Upper lobe of left lung (tissue), 6 donors: Measurements from ENCODE around the gene TDRD12. TPM values are rescaled to one million over a fixed set of nuclear protein-coding genes. Genes with fewer than 3 reads are reported as not detected.
"Not testable (repeated sequence)": the region's sequence is repeated elsewhere in the genome, so short reads cannot be mapped to it uniquely, and the experiment has no call there.

ENCODE experiments used
- ATAC-seq, 2 donors: fragments of 200-7000 bp; cut with Tn5 transposase; one replicate each; pipeline ENCODE4 v1.9.1; 2022; ENCODE audit warnings: mild to moderate bottlenecking in 2 of 2, moderate library complexity in 2 of 2; ENCODE audit not compliant: low FRiP score in 2 of 2
- DNase-seq, 2 donors: peaks; one replicate each; pipeline ENCODE4 v3.0.0-alpha.2; 2019 to 2020
- H3K27ac ChIP-seq, 4 donors: fragments of 200-600 bp; sonication (generic); one replicate each; pipeline ENCODE4 v1.5.1; 2016 to 2019
- H3K27me3 ChIP-seq, 4 donors: fragments of 200-600 bp; sonication (generic); one replicate each; pipeline ENCODE4 v1.5.1; 2017 to 2019
- H3K36me3 ChIP-seq, 4 donors: fragments of 200-600 bp; sonication (generic); one replicate each; pipeline ENCODE4 v1.5.1; 2016 to 2019
- H3K4me1 ChIP-seq, 4 donors: fragments of 200-600 bp; sonication (generic); one replicate each; pipeline ENCODE4 v1.5.1; 2018 to 2019
- H3K4me3 ChIP-seq, 4 donors: fragments of 200-600 bp; sonication (generic); one replicate each; pipeline ENCODE4 v1.5.1; 2017 to 2019; ENCODE audit warnings: mild to moderate bottlenecking in 2 of 4, moderate library complexity in 1 of 4
- H3K9me3 ChIP-seq, 4 donors: fragments of 200-600 bp; sonication (generic); one replicate each; pipeline ENCODE4 v1.5.1; 2018 to 2019
- CTCF ChIP-seq, 6 experiments: fragments of 450-650 bp in 4 of 6; fragments of 200-600 bp in 2 of 6; sonication (generic) in 2 of 6; IDR thresholded peaks; one replicate each; pipeline ENCODE4 v1.5.1; 2016 to 2019; ENCODE audit warnings: antibody characterized with exemption in 6 of 6
- EP300 ChIP-seq, 4 donors: sonication (generic); formaldehyde crosslinking; IDR thresholded peaks; one replicate each; pipeline ENCODE4 v1.5.1; 2017; ENCODE audit warnings: antibody characterized with exemption in 4 of 4, control low read depth in 2 of 4
- POLR2A ChIP-seq, 4 donors: fragments of 450-650 bp; IDR thresholded peaks; one replicate each; pipeline ENCODE4 v1.5.1; 2016 to 2017; ENCODE audit warnings: antibody characterized with exemption in 4 of 4, mild to moderate bottlenecking in 2 of 4
- POLR2AphosphoS5 ChIP-seq, 2 donors: sonication (generic); formaldehyde crosslinking; IDR thresholded peaks; one replicate each; pipeline ENCODE4 v1.5.1; 2017; ENCODE audit warnings: antibody characterized with exemption in 2 of 2
- WGBS, 2 donors: methylation state at CpG; one replicate each; pipeline ENCODE4 v1.1.5; 2017 to 2018; 5-methylcytosine and 5-hydroxymethylcytosine counted together
- total RNA-seq, 6 donors: library from RNA; depleted of rRNA in 4 of 6; stranded (reverse); fragments of >200 nt in 4 of 6; gene quantifications; one replicate each; pipeline versions ENCODE4 v1.1.0 to v1.2.1, GENCODE V29; 2016 to 2021
- donor health status: DM: no; HTN: no; CAD: no; lungs with moderate emphysema.
- donor health status: DM: no; HTN: yes; CAD: no; lungs with severe emphysema.

Gene TDRD12
- total RNA-seq, 6 donors from 2014 or later: 0.15 to 4.0 (median 0.38) TPM; not detected in 2

GRCh38 chr19:32828643-32829344 lies 109.2 kb downstream of the TDRD12 start:
- H3K4me1 ChIP-seq: no peaks in the 10 kb centered on the region
- WGBS, 2 donors: 77 to 90% methylated on average over 11 to 15 of the region's 15 CpGs

DNA sequence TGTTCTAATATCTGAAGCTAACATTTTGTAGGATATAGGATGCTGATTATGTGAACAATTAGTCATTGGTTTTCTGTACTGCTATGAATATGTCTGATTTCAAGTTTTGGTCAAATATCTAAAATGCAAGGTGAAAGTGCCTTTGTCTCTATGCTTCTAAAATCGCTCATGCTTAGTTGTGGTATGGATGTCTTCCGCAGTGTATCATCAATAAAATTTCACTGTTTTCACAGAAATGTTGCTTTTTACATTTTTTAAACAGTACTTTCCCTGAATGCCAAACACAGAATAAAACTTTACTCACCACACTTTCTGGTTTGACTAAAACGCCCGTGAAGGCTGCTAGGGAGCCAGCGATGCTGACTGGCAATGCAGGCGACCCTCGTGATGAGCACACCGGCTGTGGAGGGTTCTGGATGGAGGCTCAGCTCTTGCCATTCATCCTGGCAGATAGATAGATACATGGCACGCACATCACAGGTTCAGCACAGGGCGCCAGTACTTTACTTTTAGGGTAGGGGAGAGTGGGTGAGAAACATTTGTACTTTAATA lies 109.9 kb downstream of the TDRD12 start:
- no peak overlapping the region for H3K4me3 ChIP-seq

More at GRCh38 chr19:32828643-32829344, 109.2 kb downstream of the TDRD12 start:
- Histone ChIP-seq H3K4me3 (no peak overlapping the region), H3K27me3 (no peaks in the 10 kb centered on the region), H3K27ac (no peak overlapping the region), H3K9me3 (no peaks in the 10 kb centered on the region), H3K36me3 (no peaks in the 10 kb centered on the region)
- ATAC-seq (no peak), DNase-seq (peak in 1 of 2 donors; percentile 71)
- TF ChIP-seq CTCF (IDR thresholded peaks at IDR 0.05): no peak
- TF ChIP-seq POLR2AphosphoS5 (IDR thresholded peaks at IDR 0.05): no peak
- no peak for TF ChIP-seq EP300 (IDR thresholded peaks at IDR 0.05)
- TF ChIP-seq POLR2A (IDR thresholded peaks at IDR 0.05): no peak

DNA sequence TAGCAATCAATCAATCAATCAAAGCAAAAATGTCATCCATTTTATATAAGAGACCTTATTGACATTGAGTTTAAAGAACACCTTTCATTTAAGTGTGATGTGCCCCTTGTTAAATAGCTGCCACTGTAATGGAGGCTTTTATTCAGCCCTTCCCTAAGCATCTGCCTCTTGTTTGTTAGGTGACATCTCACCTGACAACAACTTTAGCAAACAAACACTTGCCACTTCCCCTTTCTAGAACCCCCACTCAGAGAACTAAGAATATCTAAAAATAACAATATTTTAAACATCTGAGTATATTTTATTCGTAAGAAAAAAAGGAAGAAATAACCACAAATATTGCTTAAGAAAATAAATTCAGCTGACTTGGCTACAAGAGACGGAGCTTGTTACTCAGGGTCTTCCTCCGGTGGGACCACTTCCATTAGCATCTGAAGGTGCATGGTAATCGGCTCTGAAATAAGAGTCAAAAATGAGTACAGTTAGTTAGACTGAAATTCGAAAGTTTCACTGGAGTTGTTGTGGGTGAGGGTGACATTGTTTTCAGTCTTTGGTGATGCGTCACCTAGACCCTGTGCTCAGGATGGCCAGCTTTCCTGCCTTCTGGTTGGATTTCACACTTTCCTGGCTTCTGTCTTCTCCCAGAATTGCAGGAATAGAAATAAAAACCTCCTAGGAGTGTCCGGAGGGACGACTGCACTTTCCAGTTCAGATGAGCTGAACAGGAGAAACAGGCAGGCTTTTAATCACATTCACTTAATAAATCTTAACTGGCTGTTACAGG lies 110.9 kb downstream of the TDRD12 start:
- WGBS, 2 donors: 79 to 83% methylated on average over 8 of the region's 8 CpGs

More for the DNA sequence above, 109.9 kb downstream of the TDRD12 start:
- no peak for DNase-seq
- H3K27ac ChIP-seq: no peak overlapping the region
- H3K9me3 ChIP-seq: no peaks in the 10 kb centered on the region
- no peaks in the 10 kb centered on the region for H3K36me3 ChIP-seq
- WGBS, 2 donors: 91 to 94% methylated on average over 10 of the region's 10 CpGs
- no peak for TF ChIP-seq POLR2AphosphoS5 (IDR thresholded peaks at IDR 0.05)
- TF ChIP-seq POLR2A (IDR thresholded peaks at IDR 0.05): no peak
- TF ChIP-seq EP300 (IDR thresholded peaks at IDR 0.05): no peak
- no peak for TF ChIP-seq CTCF (IDR thresholded peaks at IDR 0.05)
- H3K27me3 ChIP-seq: no peaks in the 10 kb centered on the region
- no peak for ATAC-seq
- H3K4me1 ChIP-seq: no peaks in the 10 kb centered on the region

DNA sequence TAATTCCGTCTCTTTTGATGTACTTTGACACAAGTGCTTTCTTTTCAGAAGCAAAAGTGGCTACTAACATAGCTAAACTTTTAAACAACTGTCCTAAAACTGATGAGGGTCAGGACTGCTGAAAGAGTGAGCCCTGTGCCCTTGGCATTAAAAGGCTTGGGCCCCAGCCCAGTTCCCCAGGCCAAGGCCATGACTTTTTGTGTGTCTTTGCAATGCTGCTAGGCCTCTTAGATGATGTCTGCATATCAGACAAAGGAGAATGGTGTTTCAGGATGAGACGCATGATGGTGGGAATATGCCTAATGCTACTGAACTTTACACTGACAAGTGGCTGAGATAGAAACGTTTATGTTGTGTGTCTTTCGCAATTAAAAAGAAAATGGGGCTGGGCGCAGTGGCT lies 112.0 kb downstream of the TDRD12 start:
- H3K4me3 ChIP-seq: no peak overlapping the region
- no peaks in the 10 kb centered on the region for H3K27me3 ChIP-seq
- H3K27ac ChIP-seq: no peak overlapping the region
- no peaks in the 10 kb centered on the region for H3K4me1 ChIP-seq
- WGBS, 2 donors: 77 to 91% methylated on average over 5 of the region's 5 CpGs
- ATAC-seq (no peak), DNase-seq (no peak)
- no peaks in the 10 kb centered on the region for H3K9me3 ChIP-seq
- no peak for TF ChIP-seq POLR2AphosphoS5 (IDR thresholded peaks at IDR 0.05)
- no peak for TF ChIP-seq EP300 (IDR thresholded peaks at IDR 0.05)
- no peak for TF ChIP-seq CTCF (IDR thresholded peaks at IDR 0.05)
- no peak for TF ChIP-seq POLR2A (IDR thresholded peaks at IDR 0.05)
- H3K36me3 ChIP-seq: no peaks in the 10 kb centered on the region

More for the DNA sequence above, 110.9 kb downstream of the TDRD12 start:
- no peak overlapping the region for H3K27ac ChIP-seq
- ATAC-seq (no peak), DNase-seq (no peak)
- H3K4me1 ChIP-seq: no peaks in the 10 kb centered on the region
- no peaks in the 10 kb centered on the region for H3K27me3 ChIP-seq
- no peaks in the 10 kb centered on the region for H3K9me3 ChIP-seq
- no peak overlapping the region for H3K4me3 ChIP-seq
- H3K36me3 ChIP-seq: no peaks in the 10 kb centered on the region
- no peak for TF ChIP-seq CTCF (IDR thresholded peaks at IDR 0.05)
- TF ChIP-seq EP300 (IDR thresholded peaks at IDR 0.05): no peak

GRCh38 chr19:32832094-32832493 lies 112.5 kb downstream of the TDRD12 start:
- not testable (repeated sequence) for H3K9me3 ChIP-seq, ATAC-seq, H3K4me1 ChIP-seq, H3K27ac ChIP-seq, DNase-seq, H3K36me3 ChIP-seq, H3K27me3 ChIP-seq, H3K4me3 ChIP-seq
- WGBS, 2 donors: 92 to 95% methylated on average over 12 of the region's 12 CpGs

- not testable (repeated sequence) for DNase-seq, H3K27ac ChIP-seq, H3K4me1 ChIP-seq, H3K27me3 ChIP-seq, H3K4me3 ChIP-seq, H3K36me3 ChIP-seq, H3K9me3 ChIP-seq
- 87 to 92% methylated on average over 7 of the region's 7 CpGs for WGBS, 2 donors
- peak in 1 of 2 donors; percentile 37 for ATAC-seq
Measured at GRCh38 chr19:32832825-32833224, 113.3 kb downstream of the TDRD12 start.

GRCh38 chr19:32833388-32833787 lies 113.8 kb downstream of the TDRD12 start:
- not testable (repeated sequence) for H3K9me3 ChIP-seq, DNase-seq, ATAC-seq, H3K4me1 ChIP-seq, H3K27ac ChIP-seq, H3K36me3 ChIP-seq, H3K4me3 ChIP-seq, H3K27me3 ChIP-seq
- 93 to 96% methylated on average over 7 of the region's 7 CpGs for WGBS, 2 donors
